Vagina (tissue), 2 donors: ENCODE data around the gene PRDM16. TPM values are rescaled to one million over a fixed set of nuclear protein-coding genes. Genes with fewer than 3 reads are reported as not detected.

Source experiments
- DNase-seq, 2 donors: peaks; one replicate each; pipeline ENCODE4 v3.0.0-alpha.2; 2017; ENCODE audit errors: extremely low spot score in 2 of 2
- H3K27ac ChIP-seq: fragments of 200-600 bp; sonication (generic); one replicate; pipeline ENCODE4 v1.5.1; 2019
- H3K27me3 ChIP-seq: fragments of 200-600 bp; sonication (generic); one replicate; pipeline ENCODE4 v1.5.1; 2019
- H3K36me3 ChIP-seq, 2 donors: fragments of 200-600 bp; sonication (generic); one replicate each; pipeline ENCODE4 v1.5.1; 2017 to 2019
- H3K4me1 ChIP-seq: fragments of 200-600 bp; sonication (generic); one replicate; pipeline ENCODE4 v1.5.1; 2019
- H3K4me3 ChIP-seq, 2 donors: fragments of 200-600 bp; sonication (generic); 1 replicate in 1 of 2; 2 replicates in 1 of 2; pipeline ENCODE4 v1.5.1; 2016 to 2019
- H3K9me3 ChIP-seq: fragments of 200-600 bp; sonication (generic); one replicate; pipeline ENCODE4 v1.5.1; 2019
- POLR2A ChIP-seq, 2 donors: fragments of 450-650 bp; IDR thresholded peaks; one replicate each; pipeline ENCODE4 v1.6.1; 2017; ENCODE audit warnings: antibody characterized with exemption in 2 of 2, mild to moderate bottlenecking in 2 of 2, moderate library complexity in 2 of 2
- POLR2AphosphoS5 ChIP-seq, 2 donors: sonication (generic); formaldehyde crosslinking; IDR thresholded peaks; one replicate each; pipeline ENCODE4 v1.9.0; 2017; ENCODE audit warnings: antibody characterized with exemption in 2 of 2, mild to moderate bottlenecking in 2 of 2, low read depth in 1 of 2; ENCODE audit not compliant: insufficient read depth in 1 of 2
- intact Hi-C: fragments of 100-400 bp; cut with DNase I; formaldehyde crosslinking; loops from one replicate; pipeline ENCODE4 v1.15.1; 2023
- total RNA-seq: library from RNA; depleted of rRNA; stranded (reverse); fragments of >200 nt; gene quantifications from one replicate; pipeline ENCODE4 v1.2.3, GENCODE V29; 2016
- TF ChIP-seq, protein P1 (sequence below), 3 experiments: fragments of 450-650 bp in 2 of 3; fragments of 200-600 bp in 1 of 3; sonication (generic) in 1 of 3; IDR thresholded peaks; one replicate each; pipeline ENCODE4 v1.5.1; 2017 to 2019; ENCODE audit warnings: antibody characterized with exemption in 3 of 3, mild to moderate bottlenecking in 2 of 3, moderate library complexity in 2 of 3

PRDM16 gene
- total RNA-seq, 1 donor from 2014 or later, result 3.9 TPM

DNA sequence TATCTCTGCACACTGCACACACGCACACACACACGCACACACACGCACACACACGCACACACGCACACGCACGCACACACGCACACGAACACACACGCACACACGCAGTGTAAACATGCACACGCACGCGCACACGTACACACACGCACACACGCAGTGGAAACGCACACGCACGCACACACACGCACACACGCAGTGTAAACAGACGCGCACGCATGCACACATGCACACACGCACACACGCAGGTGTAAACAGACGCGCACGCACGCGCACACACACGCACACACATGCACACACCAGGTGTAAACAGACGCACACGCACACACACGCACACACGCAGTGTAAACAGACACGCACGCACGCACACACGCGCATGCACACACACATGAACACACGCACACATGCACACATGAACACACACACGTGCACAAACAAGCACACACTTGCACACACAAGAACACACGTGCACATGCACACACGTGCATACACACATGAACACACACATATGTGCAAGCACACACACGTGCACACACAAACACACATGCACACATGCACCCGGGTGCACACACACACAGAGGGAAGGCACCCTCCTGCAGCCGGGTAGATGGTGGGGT is 45.2 kb downstream of the PRDM16 start:
- no peaks in the 10 kb centered on the region for H3K27me3 ChIP-seq
- no peak for DNase-seq
- intact Hi-C loops, result no loop called here
- H3K36me3 ChIP-seq, result no peaks in the 10 kb centered on the region
- no peak overlapping the region for H3K4me3 ChIP-seq
- no peaks in the 10 kb centered on the region for H3K9me3 ChIP-seq
- no peaks in the 10 kb centered on the region for H3K4me1 ChIP-seq
- H3K27ac ChIP-seq, result no peak overlapping the region
- TF ChIP-seq, protein P1, sequence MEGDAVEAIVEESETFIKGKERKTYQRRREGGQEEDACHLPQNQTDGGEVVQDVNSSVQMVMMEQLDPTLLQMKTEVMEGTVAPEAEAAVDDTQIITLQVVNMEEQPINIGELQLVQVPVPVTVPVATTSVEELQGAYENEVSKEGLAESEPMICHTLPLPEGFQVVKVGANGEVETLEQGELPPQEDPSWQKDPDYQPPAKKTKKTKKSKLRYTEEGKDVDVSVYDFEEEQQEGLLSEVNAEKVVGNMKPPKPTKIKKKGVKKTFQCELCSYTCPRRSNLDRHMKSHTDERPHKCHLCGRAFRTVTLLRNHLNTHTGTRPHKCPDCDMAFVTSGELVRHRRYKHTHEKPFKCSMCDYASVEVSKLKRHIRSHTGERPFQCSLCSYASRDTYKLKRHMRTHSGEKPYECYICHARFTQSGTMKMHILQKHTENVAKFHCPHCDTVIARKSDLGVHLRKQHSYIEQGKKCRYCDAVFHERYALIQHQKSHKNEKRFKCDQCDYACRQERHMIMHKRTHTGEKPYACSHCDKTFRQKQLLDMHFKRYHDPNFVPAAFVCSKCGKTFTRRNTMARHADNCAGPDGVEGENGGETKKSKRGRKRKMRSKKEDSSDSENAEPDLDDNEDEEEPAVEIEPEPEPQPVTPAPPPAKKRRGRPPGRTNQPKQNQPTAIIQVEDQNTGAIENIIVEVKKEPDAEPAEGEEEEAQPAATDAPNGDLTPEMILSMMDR (IDR thresholded peaks at IDR 0.05), result no peak
- TF ChIP-seq POLR2AphosphoS5 (IDR thresholded peaks at IDR 0.05; ENCODE audit: insufficient read depth in 1 of 2, low read depth in 1 of 2) (no peak), POLR2A (IDR thresholded peaks at IDR 0.05) (no peak)

DNA sequence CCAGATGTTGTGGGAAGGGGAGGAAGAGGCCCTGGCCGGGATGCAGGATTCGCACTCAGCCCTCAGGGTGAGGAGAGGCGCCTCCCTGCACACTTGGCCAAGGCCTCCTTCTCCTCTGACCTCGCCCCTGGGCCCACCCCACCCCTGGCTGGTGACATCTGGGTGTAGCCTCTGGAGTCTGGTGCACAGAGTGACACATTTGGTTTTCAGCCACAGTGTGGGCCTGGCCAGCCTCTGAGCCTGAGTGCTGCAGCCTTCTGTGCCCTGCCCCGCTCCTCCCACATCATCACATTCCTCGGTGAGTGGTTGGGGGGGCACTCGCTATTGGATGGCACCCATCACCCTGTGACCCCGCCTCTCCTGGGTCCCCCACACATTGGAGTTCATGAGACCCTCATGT is 45.8 kb downstream of the PRDM16 start:
- no peak for DNase-seq
- Histone ChIP-seq H3K36me3 (no peaks in the 10 kb centered on the region), H3K4me1 (no peaks in the 10 kb centered on the region), H3K27ac (no peak overlapping the region), H3K9me3 (no peaks in the 10 kb centered on the region), H3K4me3 (no peak overlapping the region), H3K27me3 (no peaks in the 10 kb centered on the region)
- intact Hi-C loops, result no loop called here
- TF ChIP-seq, protein P1 (IDR thresholded peaks at IDR 0.05), result no peak
- no peak for TF ChIP-seq POLR2AphosphoS5 (IDR thresholded peaks at IDR 0.05; ENCODE audit: insufficient read depth in 1 of 2, low read depth in 1 of 2)
- TF ChIP-seq POLR2A (IDR thresholded peaks at IDR 0.05), result no peak

DNA sequence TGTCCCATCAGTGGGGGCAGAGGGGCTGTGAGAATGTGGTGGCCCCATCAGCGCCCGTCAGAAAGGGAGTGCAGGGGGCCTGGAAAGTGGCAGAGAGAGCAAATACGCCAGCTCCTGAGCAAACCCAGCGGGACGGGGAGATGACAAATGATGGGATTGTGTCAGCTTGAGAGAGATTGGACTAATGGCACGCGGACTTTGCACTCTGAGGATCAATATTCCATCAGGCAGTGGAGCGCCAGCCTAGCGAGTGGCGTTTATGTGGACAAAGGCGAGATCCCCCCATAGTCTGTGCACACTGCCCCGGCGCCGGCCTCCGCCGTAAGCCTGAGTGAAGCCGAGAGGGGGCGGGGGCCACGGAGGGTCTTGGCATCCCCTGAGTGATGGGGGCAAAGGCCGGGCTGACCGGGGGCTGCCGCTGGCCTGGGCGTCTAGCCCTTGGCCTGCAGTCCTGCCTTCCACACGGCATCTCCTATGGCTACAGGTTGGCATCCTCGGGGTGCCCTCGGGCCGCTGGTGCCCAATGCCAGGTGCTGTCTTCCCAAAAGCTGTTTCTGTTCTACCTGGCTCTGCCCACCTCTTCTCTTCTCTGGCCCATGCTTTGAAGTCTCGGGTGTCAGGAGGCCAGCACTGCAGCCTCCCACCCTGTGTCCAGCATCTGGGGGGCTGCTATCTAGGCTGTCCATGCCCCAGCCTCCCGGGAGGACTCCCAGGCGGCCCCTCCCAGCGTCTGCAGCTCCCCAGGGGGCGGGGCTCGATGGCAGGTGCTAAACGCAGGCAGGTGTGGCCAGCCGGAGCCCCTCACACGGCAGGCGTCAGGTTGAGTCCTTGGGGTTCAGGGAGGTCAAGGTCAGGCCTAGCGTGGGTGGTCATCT is 46.5 kb downstream of the PRDM16 start:
- TF ChIP-seq POLR2AphosphoS5 (IDR thresholded peaks at IDR 0.05; ENCODE audit: insufficient read depth in 1 of 2, low read depth in 1 of 2) (no peak), POLR2A (IDR thresholded peaks at IDR 0.05) (no peak)
- TF ChIP-seq, protein P1 (IDR thresholded peaks at IDR 0.05), result no peak
- no peaks in the 10 kb centered on the region for H3K27me3 ChIP-seq
- H3K4me1 ChIP-seq, result no peaks in the 10 kb centered on the region
- no peaks in the 10 kb centered on the region for H3K36me3 ChIP-seq
- no peak overlapping the region for H3K27ac ChIP-seq
- no peak overlapping the region for H3K4me3 ChIP-seq
- no peaks in the 10 kb centered on the region for H3K9me3 ChIP-seq
- no peak for DNase-seq
- intact Hi-C loops, result no loop called here

DNA sequence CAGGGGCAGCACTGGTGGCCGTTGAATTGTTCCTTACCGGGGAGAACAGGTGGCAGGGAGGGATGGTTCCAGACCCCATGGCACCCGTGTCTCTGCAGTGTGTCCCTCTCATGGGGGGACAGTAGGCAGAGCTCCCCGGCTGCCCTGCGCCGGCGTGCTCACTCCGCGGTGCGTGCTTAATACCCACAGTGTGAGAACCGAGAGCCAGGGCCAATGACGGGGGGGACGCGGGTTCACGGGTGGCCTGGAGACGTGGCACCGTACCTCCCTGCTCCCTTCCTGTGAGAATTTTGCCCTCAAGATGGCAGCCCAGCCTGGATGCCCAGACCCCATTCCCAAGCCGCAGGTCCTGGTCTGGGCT is 47.1 kb downstream of the PRDM16 start:
- TF ChIP-seq POLR2AphosphoS5 (IDR thresholded peaks at IDR 0.05; ENCODE audit: insufficient read depth in 1 of 2, low read depth in 1 of 2) (no peak), POLR2A (IDR thresholded peaks at IDR 0.05) (no peak)
- TF ChIP-seq, protein P1 (IDR thresholded peaks at IDR 0.05), result no peak
- H3K4me3 ChIP-seq, result no peak overlapping the region
- no peaks in the 10 kb centered on the region for H3K36me3 ChIP-seq
- no peaks in the 10 kb centered on the region for H3K27me3 ChIP-seq
- DNase-seq, result no peak
- no peaks in the 10 kb centered on the region for H3K4me1 ChIP-seq
- intact Hi-C loops, result no loop called here
- no peaks in the 10 kb centered on the region for H3K9me3 ChIP-seq
- no peak overlapping the region for H3K27ac ChIP-seq

DNA sequence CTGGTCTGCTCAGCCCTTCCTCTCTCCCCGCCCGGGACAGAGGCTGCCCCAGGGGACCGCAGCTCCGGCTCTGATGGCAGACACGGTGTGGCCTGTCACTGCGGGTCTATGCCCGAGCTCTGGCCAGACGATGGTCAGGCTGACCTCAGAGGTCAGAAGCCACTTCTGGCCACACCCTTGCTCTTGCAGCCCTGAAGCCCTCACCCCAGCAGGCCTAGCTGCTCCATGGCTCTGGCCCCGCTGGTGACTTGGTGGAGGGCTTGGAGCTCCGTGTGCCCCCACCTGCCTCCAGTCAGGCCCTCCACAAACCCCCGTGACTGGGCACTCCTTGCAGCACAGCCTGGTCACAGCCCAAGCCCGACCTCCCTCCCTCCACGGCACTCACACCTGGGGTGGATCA is 47.6 kb downstream of the PRDM16 start:
- no peak for DNase-seq
- no peaks in the 10 kb centered on the region for H3K36me3 ChIP-seq
- H3K9me3 ChIP-seq, result no peaks in the 10 kb centered on the region
- H3K27ac ChIP-seq, result no peak overlapping the region
- H3K4me1 ChIP-seq, result no peaks in the 10 kb centered on the region
- no peaks in the 10 kb centered on the region for H3K27me3 ChIP-seq
- TF ChIP-seq, protein P1 (IDR thresholded peaks at IDR 0.05), result no peak
- TF ChIP-seq POLR2AphosphoS5 (IDR thresholded peaks at IDR 0.05; ENCODE audit: insufficient read depth in 1 of 2, low read depth in 1 of 2), result no peak
- TF ChIP-seq POLR2A (IDR thresholded peaks at IDR 0.05), result no peak
- intact Hi-C loops, result no loop called here
- H3K4me3 ChIP-seq, result no peak overlapping the region
